K562 (cell line): Measurements from ENCODE around the gene TMC8. TPM values are rescaled to one million over a fixed set of nuclear protein-coding genes. Genes with fewer than 3 reads are reported as not detected.

Source experiments
- ATAC-seq: fragments of 200-7000 bp; cut with Tn5 transposase; 3 replicates; pipeline ENCODE4 v1.9.1; 2020; ENCODE audit warnings: moderate library complexity
- BruUV-seq: library from RNA; stranded (reverse); fragments of 400-500 nt; replicated peaks from 2 replicates; lab custom pipeline; 2021; lab: Mats Ljungman, UMichigan
- CTCF ChIA-PET: fragments of 300-600 bp; formaldehyde crosslinking; extraction: SDS; loops from one replicate; lab custom pipeline; 2021; ENCODE audit warnings: low intra/inter-chr PET ratio; lab: Yijun Ruan, JAX
- POLR2A ChIA-PET: fragments of 300-600, 350-650 bp; sonication (Branson Sonifier 250); formaldehyde crosslinking; extraction: SDS; loops from one replicate; lab custom pipeline; 2021; ENCODE audit warnings: antibody characterized with exemption, inconsistent platforms; lab: Yijun Ruan, JAX
- DNase-seq, 4 experiments: peaks; one replicate each; pipeline versions ENCODE4 v3.0.0 to v3.0.0-alpha.2; 2011 to 2018; ENCODE audit warnings: low spot score in 3 of 4, mixed read lengths in 3 of 4; ENCODE audit errors: extremely low read depth in 1 of 4
- FAIRE-seq: peaks from 2 replicates; lab custom pipeline; 2011; peaks lifted over from hg19 to GRCh38; lab: Jason Lieb, UNC
- H2AFZ ChIP-seq: 2 replicates; pipeline ENCODE4 v1.6.0; 2011; ENCODE audit warnings: low read depth, low read length, control low read depth, inconsistent platforms
- H3K27ac ChIP-seq: fragments of 200-600 bp; 3 replicates; pipeline ENCODE4 v1.8.0; 2011; ENCODE audit warnings: low read depth, mild to moderate bottlenecking, control low read depth, inconsistent platforms, low read length, moderate library complexity, mixed read lengths; ENCODE audit errors: extremely low read depth
- H3K27me3 ChIP-seq, 2 experiments: fragments of 300-600 bp in 1 of 2; 2 replicates in 1 of 2; 3 replicates in 1 of 2; pipeline versions ENCODE4 v1.6.0 to v1.8.0; 2011; ENCODE audit warnings: inconsistent platforms in 2 of 2, low read length in 2 of 2, mild to moderate bottlenecking in 1 of 2, mixed read lengths in 1 of 2, moderate library complexity in 1 of 2; ENCODE audit not compliant: control insufficient read depth in 2 of 2, insufficient read depth in 2 of 2
- H3K36me3 ChIP-seq: fragments of 300-600 bp; 3 replicates; pipeline ENCODE4 v1.8.0; 2011; ENCODE audit warnings: mild to moderate bottlenecking, low read length, inconsistent platforms; ENCODE audit not compliant: control insufficient read depth, insufficient read depth
- H3K4me1 ChIP-seq, 2 experiments: fragments of 200-600 bp in 1 of 2; replicated peaks in 1 of 2; 2 replicates in 1 of 2; 3 replicates in 1 of 2; pipeline versions ENCODE4 v1.5.1 to v1.8.0; 2011; ENCODE audit warnings: inconsistent platforms in 2 of 2, low read length in 2 of 2, mild to moderate bottlenecking in 1 of 2, mixed read lengths in 1 of 2, moderate library complexity in 1 of 2; ENCODE audit not compliant: control insufficient read depth in 2 of 2, insufficient read depth in 2 of 2
- H3K4me2 ChIP-seq: 2 replicates; pipeline ENCODE4 v1.6.1; 2011; ENCODE audit warnings: low read length, control low read depth, inconsistent platforms, mixed read lengths; ENCODE audit not compliant: insufficient read depth
- H3K4me3 ChIP-seq: fragments of 200-600 bp; sonication (generic), shearing (Covaris generic); 2 replicates; pipeline ENCODE4 v1.5.1; 2016; ENCODE audit warnings: control low read depth, inconsistent platforms
- H3K79me2 ChIP-seq: fragments of 200-600 bp; 3 replicates; pipeline ENCODE4 v1.8.0; 2011; ENCODE audit warnings: low read length, inconsistent platforms; ENCODE audit not compliant: control insufficient read depth, insufficient read depth
- H3K9ac ChIP-seq, 2 experiments: 2 replicates each; pipeline versions ENCODE4 v1.6.0 to v1.6.1; 2011; ENCODE audit warnings: low read depth in 2 of 2, low read length in 2 of 2, control low read depth in 1 of 2, inconsistent platforms in 1 of 2, mild to moderate bottlenecking in 1 of 2, mixed read lengths in 1 of 2; ENCODE audit not compliant: insufficient read depth in 1 of 2
- H3K9me1 ChIP-seq: one replicate; pipeline ENCODE4 v1.6.0; 2011; ENCODE audit warnings: inconsistent platforms, mild to moderate bottlenecking, low read length, moderate library complexity; ENCODE audit not compliant: control insufficient read depth, insufficient read depth
- H3K9me3 ChIP-seq: replicated peaks from 2 replicates; pipeline ENCODE4 v1.5.1; 2011; ENCODE audit warnings: low read depth, low read length, inconsistent platforms; ENCODE audit not compliant: control insufficient read depth, insufficient read depth
- H4K20me1 ChIP-seq: replicated peaks from 2 replicates; pipeline ENCODE4 v1.6.1; 2011; ENCODE audit warnings: low read length, inconsistent platforms, mixed read lengths; ENCODE audit not compliant: control insufficient read depth, insufficient read depth
- DNMT1 ChIP-seq: fragments of 450-650 bp; IDR thresholded peaks from 2 replicates; pipeline ENCODE4 v1.6.1; 2016; ENCODE audit warnings: antibody characterized with exemption, mild to moderate bottlenecking
- FOXJ2 ChIP-seq: fragments of 200-800 bp; sonication (Bioruptor generic); IDR thresholded peaks from 2 replicates; pipeline ENCODE4 v1.6.1; 2016; ENCODE audit warnings: missing genetic modification characterization, missing compliant biosample characterization
- GTF2A2 ChIP-seq: IDR thresholded peaks from 2 replicates; pipeline ENCODE4 v1.6.1; 2016; ENCODE audit warnings: mild to moderate bottlenecking, missing genetic modification characterization, missing compliant biosample characterization
- JUND ChIP-seq, 2 experiments: IDR thresholded peaks; 2 replicates in 1 of 2; 3 replicates in 1 of 2; pipeline ENCODE4 v1.6.1; 2011; ENCODE audit warnings: borderline replicate concordance in 2 of 2, low read depth in 2 of 2, low read length in 2 of 2, improper control_type of control experiment in 1 of 2, missing biosample characterization in 1 of 2, missing genetic modification characterization in 1 of 2, missing genetic modification reagents in 1 of 2
- KDM5B ChIP-seq: fragments of 200-600 bp; sonication (generic); IDR thresholded peaks from 2 replicates; pipeline ENCODE4 v1.6.1; 2012; ENCODE audit warnings: low read depth, mild to moderate bottlenecking, moderate library complexity, low read length, control low read depth, inconsistent platforms; ENCODE audit not compliant: insufficient replicate concordance
- POLR2AphosphoS5 ChIP-seq: IDR thresholded peaks from 2 replicates; pipeline ENCODE4 v1.6.1; 2011; ENCODE audit warnings: mild to moderate bottlenecking, low read depth, low read length, moderate library complexity; ENCODE audit not compliant: control insufficient read depth, insufficient read depth
- USF1 ChIP-seq: sonication (generic); formaldehyde crosslinking; IDR thresholded peaks from 2 replicates; pipeline ENCODE4 v1.9.0; 2022; ENCODE audit warnings: mild to moderate bottlenecking, missing genetic modification reagents
- WGBS: fragments of 100-300 bp; shearing (Covaris generic); methylation state at CpG from one replicate; pipeline ENCODE4 v1.1.6; 2016; ENCODE audit warnings: low coverage, mixed read lengths; ENCODE audit not compliant: insufficient coverage; ENCODE audit errors: missing lambda C conversion rate; 5-methylcytosine and 5-hydroxymethylcytosine counted together
- in situ Hi-C: fragments of 300-500 bp; cut with MboI; formaldehyde crosslinking; loops from 4 replicates; pipeline ENCODE4 v1.15.0; 2018; ENCODE audit warnings: inconsistent platforms, mixed read lengths
- intact Hi-C: fragments of 100-400 bp; cut with micrococcal nuclease; formaldehyde crosslinking; loops from 2 replicates; pipeline ENCODE4 v1.14.2; 2022
- polyA plus RNA-seq, 8 experiments: library from polyadenylated mRNA; depleted of rRNA in 4 of 8; stranded (reverse) in 5 of 8; unstranded in 3 of 8; fragments of >200 nt; fragmentation: Nextera tagmentation in 2 of 8; fragmentation: Illumina TruSeq in 1 of 8; extraction: Ambion mirVana in 2 of 8; extraction: Trizol in 1 of 8; gene quantifications; 2 replicates each; pipeline versions ENCODE4 v1.2.1 to v1.2.3, GENCODE V29; 2011 to 2014; ENCODE audit warnings: inconsistent platforms in 1 of 8, missing spikeins in 1 of 8
- total RNA-seq, 7 experiments: library from RNA; depleted of rRNA in 6 of 7; stranded (reverse); fragments of >200 nt in 6 of 7; fragmentation: Illumina TruSeq in 2 of 7; extraction: Trizol in 2 of 7; gene quantifications; 2 replicates each; pipeline versions ENCODE4 v1.2.1 to v1.2.3, GENCODE V29; 2011 to 2021; ENCODE audit warnings: low replicate concordance in 1 of 7

TMC8 gene
- total and polyA plus RNA-seq, 9 of the 15 experiments (the other 6 are each of a cell fraction or from before 2014, with no cell fraction given): 0.13 to 10.9 (median 2.8) TPM

GRCh38 chr17:78183916-78184315, 53.3 kb downstream of the TMC8 start:
- H3K36me3 ChIP-seq: peaks cover 71% of the 10 kb centered on the region; the same call in 2 of the 3 replicates
- WGBS: 84% methylated on average over 12 of the region's 12 CpGs
- no peaks in the 10 kb centered on the region for H3K9me3 ChIP-seq
- H3K79me2 ChIP-seq: peaks cover 64% of the 10 kb centered on the region
- no peak for FAIRE-seq
- in situ Hi-C loops (no loop called here), intact Hi-C loops (no loop called here)
- CTCF ChIA-PET: no interaction called here
- no peaks in the 10 kb centered on the region for H3K9me1 ChIP-seq
- no TSS peak for BruUV-seq
- no peak for DNase-seq
- H3K27me3 ChIP-seq: no peaks in the 10 kb centered on the region
- ATAC-seq: no peak
- peak overlapping the region in 1 of 2 experiments; percentile 99; a peak in 2 of 4 replicates for H3K9ac ChIP-seq
- no peak overlapping the region for H3K27ac ChIP-seq
- peaks cover 14% of the 10 kb centered on the region for H4K20me1 ChIP-seq
- POLR2A ChIA-PET: interaction anchor here (0.6 to 2.3 kb wide), 9 partner anchors 8 to 391 kb away, joined by 3 to 14 read pairs (median 4); no protein-coding TSS in a partner anchor
- H2AFZ ChIP-seq: no peak overlapping the region
- H3K4me3 ChIP-seq: no peak overlapping the region
- H3K4me1 ChIP-seq: peaks cover 21 to 38% of the 10 kb centered on the region in 2 experiments
- TF ChIP-seq DNMT1 (no peak), POLR2AphosphoS5 (peak; percentile 26; the same call in 1 of the 2 replicates), USF1 (CRISPR knock-in tag) (no peak), FOXJ2 (tag) (no peak), KDM5B (peak; percentile 48), GTF2A2 (tag) (no peak), JUND (IDR thresholded peaks at IDR 0.05; ENCODE audit: borderline replicate concordance, low read depth, low read length) (no peak), JUND (tag; IDR thresholded peaks at IDR 0.05; ENCODE audit: borderline replicate concordance, low read depth, low read length) (no peak)
- H3K4me2 ChIP-seq: no peak overlapping the region; the same call in 1 of the 2 replicates
